HG03280 (cell line): Measurements from ENCODE around the gene KRTAP16-1.
"Not testable (repeated sequence)": the region's sequence is repeated elsewhere in the genome, so short reads cannot be mapped to it uniquely, and the experiment has no call there.

ENCODE experiments used
- ATAC-seq: cut with Tn5 transposase; IDR thresholded peaks from one replicate; pipeline ENCODE4 v1.9.1; 2021; ENCODE audit warnings: mild to moderate bottlenecking, moderate library complexity; ENCODE audit not compliant: unreplicated experiment

The KRTAP16-1 gene

GRCh38 chr17:41301916-41302901, 6.9 kb downstream of the KRTAP16-1 start, which contains the start of gene KRTAP29-1:
TSS of gene KRTAP29-1 (minus strand) at chr17:41302851. CDS start at chr17:41302851, 0 bp downstream.
- ATAC-seq: no peak

DNA sequence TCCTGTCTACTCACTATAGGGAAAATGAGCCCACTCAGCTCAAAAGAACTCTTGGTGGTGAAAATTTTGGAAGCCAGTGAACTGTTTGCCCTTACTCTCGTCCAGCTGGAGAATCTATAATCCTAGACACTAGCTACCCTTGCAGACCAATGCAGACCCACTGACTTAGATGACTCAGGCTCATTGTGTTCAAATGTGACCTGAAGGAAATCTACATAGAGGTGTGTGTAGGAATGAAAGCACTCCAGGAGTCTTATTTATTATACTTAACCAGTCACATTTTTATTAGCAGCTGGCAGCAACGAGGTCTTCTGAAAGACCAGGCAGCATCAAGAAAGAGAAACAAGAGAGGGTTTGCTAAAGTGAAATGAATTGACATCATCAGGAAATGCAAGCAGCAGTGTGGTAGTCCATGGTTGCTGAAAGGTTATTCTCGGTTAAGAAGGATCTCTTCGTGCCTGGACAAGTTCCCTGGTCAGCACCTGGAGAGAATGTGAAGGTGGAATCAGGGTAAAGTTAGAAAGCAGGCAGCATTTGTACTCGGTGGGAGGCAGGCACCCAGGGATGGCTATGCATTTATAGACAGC, 7.8 kb downstream of the KRTAP16-1 start:
- ATAC-seq: no peak

GRCh38 chr17:41298458-41299135, 10.5 kb downstream of the KRTAP16-1 start:
- no peak for ATAC-seq

- no peak for ATAC-seq
Observed at GRCh38 chr17:41296846-41297245, 12.3 kb downstream of the KRTAP16-1 start.

DNA sequence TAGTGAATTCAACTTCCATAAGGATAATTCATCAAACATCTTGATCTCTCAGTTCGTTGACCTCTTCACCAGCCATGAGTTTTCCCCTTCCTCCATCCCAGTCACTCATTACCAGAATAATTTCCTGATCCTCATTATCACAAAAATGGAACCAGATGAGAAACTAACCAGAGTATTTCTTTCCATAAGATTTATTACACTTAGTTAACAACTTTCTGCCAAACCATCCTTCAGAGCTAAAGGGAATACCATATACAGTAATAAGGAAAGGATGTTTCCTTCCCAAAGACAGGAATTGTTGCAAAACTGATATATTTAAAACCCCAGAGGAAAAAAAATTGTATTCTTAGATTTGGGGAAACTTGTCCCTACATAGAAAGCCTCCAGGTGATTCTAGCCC, 15.1 kb downstream of the KRTAP16-1 start:
- no peak for ATAC-seq

- ATAC-seq: no peak
Observed at GRCh38 chr17:41287050-41287449, 22.1 kb downstream of the KRTAP16-1 start.

GRCh38 chr17:41284546-41284945, 24.6 kb downstream of the KRTAP16-1 start:
- ATAC-seq: no peak

GRCh38 chr17:41284043-41284442, 25.1 kb downstream of the KRTAP16-1 start:
- no peak for ATAC-seq

GRCh38 chr17:41278176-41278955, 30.7 kb downstream of the KRTAP16-1 start:
- no peak for ATAC-seq

DNA sequence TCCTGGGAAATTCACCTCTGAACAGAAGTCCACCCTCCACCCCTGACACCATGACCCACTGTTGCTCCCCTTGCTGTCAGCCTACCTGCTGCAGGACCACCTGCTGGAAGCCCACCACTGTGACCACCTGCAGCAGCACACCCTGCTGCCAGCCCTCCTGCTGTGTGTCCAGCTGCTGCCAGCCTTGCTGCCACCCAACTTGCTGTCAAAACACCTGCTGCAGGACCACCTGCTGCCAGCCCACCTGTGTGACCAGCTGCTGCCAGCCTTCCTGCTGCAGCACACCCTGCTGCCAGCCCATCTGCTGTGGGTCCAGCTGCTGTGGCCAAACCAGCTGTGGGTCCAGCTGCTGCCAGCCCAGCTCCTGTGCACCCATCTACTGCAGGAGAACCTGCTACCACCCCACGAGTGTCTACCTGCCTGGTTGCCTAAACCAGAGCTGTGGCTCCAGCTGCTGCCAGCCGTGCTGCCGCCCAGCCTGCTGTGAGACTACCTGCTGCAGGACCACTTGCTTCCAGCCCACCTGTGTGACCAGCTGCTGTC, 33.4 kb downstream of the KRTAP16-1 start, which contains the start of gene KRTAP9-7:
Gene KRTAP9-7, plus strand, starts transcription at position 51 of the 543 bp plus-strand sequence. Its CDS starts 0 bp downstream, at position 51.
- ATAC-seq: not testable (repeated sequence)

DNA sequence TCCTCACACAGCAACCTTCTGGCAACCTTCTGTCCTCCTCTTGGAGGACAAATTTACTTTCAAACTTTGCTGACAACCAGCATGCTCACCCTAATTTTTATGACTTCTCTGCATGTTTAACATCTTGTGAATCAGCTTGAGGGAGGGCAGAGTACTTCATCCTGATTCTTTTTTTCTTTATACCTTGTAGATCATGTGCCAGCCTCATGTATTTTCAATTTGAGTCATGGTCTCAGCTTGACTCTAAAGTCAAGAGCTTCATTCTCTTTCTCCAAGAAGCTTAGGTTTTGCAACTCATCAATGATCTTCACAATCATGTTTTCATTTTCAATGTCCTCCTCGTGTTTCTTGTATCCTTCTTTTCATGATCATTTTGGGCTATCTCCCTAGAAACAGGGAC, 37.3 kb downstream of the KRTAP16-1 start:
- no peak for ATAC-seq

GRCh38 chr17:41271323-41271722, 37.8 kb downstream of the KRTAP16-1 start:
- ATAC-seq: not testable (repeated sequence)

DNA sequence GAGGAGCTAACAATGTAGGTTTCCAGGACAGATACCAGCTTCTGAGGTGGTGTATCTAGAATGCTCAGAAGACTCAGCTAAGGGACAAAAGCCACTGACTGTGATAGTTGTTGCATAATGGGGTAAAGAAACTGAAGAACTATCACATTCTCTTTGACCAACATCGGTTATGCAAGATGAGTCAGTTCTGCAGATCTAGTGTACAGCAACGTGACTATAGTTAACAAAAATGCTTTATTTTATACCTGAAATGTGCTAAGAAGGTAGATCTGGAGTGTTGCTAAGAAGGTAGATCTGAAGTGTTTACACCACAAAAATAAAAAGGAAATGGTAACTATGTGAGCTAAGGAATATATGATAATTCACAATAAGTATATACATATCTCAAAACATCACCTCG, 41.4 kb downstream of the KRTAP16-1 start:
- no peak for ATAC-seq

GRCh38 chr17:41265078-41265477, 44.0 kb downstream of the KRTAP16-1 start, which contains the start of gene KRTAP9-6:
TSS of gene KRTAP9-6 (plus strand) at chr17:41265378. CDS start at chr17:41265378, 0 bp downstream.
- ATAC-seq: no peak

DNA sequence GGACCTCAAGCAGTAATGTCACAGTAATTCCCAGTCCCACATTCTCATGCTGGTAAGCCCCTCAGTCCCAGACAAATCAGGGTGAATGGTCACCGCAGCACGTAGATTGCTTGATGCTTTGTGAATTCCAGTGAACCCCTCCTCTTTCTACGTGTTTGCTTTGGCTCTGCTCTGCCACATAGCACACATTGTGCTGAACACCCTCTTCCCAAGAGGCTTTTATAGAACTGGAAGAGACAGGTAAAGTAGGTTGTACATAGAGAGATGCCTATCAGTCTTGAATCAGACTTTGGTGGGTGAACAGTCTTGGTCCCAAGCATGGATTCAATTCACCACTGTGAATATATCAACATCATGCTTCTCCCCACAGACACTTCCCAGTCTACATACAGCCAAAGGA, 44.5 kb downstream of the KRTAP16-1 start:
- ATAC-seq: no peak

DNA sequence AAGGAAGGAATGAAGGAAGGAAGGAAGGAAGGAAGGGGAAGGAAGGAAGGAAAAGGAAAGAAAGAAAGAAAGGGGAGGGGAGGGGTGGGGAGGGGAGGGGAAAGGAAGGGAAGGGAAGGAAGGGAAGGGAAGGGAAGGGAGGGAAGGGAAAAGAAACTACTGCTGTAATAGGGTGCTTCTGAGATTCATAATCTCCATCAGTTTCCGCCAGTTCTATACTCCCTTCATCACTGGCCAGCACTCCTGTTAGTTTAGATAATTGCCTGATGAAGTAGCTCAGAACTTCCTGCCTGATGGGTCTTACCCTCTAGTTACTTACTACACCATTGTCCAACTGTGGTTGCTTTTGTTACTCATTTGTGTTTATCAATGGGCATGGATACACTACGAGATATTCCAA, 45.9 kb downstream of the KRTAP16-1 start:
- no peak for ATAC-seq

DNA sequence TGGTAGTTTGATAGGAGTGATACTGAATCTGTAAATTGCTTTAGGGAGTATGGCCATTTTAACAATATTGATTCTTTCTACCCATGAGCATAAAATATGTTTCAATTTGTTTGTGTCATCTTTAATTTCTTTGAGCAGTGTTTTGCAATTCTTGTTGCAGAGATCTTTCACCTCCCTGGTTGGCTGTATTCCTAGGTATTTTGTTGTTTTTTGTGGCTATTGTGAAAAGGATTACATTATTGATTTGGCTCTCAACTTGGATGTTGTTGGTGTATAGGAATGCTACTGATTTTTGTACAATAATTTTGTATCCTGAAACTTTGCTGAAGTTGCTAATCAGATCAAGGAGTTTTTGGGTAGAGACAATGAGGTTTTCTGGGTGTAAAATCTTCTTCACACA, 50.7 kb downstream of the KRTAP16-1 start:
- ATAC-seq: no peak
